A204.1 (cell line): ENCODE results near the gene STK10.

Experiments used
- FAIRE-seq: peaks from 2 replicates; lab custom pipeline; 2012; peaks lifted over from hg19 to GRCh38; lab: Jason Lieb, UNC

Gene STK10

GRCh38 chr5:172188893-172189692 is 1.1 kb upstream of the STK10 start:
- FAIRE-seq, result no peak

- FAIRE-seq, result no peak
Observed at GRCh38 chr5:172187118-172188032, 649 bp downstream of the STK10 start.

GRCh38 chr5:172186114-172186695 is 1.8 kb downstream of the STK10 start:
- FAIRE-seq, result no peak

DNA sequence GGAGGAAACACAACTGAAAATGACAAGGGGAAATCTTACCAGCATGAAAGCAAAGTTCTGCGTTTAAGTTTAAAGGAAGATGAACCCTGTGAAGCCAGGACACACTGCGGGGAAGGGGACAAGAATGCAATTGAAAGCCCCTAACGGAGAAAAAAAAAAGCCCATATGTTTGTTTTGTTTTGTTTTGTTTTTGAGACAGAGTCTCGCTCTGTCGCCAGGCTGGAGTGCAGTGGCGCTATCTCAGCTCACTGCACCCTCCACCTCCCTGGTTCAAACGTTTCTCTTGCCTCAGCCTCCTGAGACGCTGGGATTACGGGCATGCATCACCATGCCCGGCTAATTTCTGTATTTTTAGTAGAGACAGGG is 2.9 kb downstream of the STK10 start:
- FAIRE-seq, result no peak

DNA sequence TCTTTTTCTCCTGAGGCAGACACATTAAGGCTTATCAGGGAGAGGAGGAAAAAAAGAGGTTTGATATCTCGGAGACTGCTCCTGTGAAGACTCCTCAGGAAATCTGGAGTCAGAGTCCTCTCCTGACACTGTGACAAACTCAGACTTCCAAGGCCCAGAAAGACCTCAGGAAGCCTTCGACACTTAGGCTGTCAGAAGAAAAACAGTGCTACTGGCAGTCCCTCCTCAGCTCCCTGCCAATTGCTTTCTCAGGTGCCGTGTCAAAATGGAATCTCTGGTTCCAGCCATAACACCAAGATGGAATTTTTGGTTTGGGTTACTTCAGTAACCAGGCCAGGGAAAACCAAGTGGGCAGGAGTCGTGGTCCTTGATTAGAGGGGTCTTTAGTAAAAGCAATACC is 4.1 kb downstream of the STK10 start:
- FAIRE-seq, result no peak

- FAIRE-seq, result no peak
Observed at GRCh38 chr5:172182291-172182690, 5.7 kb downstream of the STK10 start.

DNA sequence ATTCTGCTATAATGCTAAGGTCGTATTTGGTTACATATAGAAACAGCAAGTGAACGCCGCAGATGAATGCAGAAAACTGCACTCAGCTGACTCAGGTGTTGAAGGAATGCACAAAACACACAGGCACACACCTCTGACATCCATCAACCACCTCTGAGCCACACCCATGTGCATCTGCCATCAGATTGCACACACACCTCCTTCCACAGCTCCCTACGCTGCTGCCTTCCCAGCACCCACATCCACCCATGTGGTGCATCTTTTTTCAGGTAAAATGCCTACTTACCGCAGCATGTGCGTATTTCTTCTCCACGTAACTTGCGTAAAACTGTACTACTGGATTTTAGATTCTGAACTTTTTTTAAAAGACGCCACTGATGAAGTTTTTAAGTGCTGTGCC is 7.1 kb downstream of the STK10 start:
- no peak for FAIRE-seq

DNA sequence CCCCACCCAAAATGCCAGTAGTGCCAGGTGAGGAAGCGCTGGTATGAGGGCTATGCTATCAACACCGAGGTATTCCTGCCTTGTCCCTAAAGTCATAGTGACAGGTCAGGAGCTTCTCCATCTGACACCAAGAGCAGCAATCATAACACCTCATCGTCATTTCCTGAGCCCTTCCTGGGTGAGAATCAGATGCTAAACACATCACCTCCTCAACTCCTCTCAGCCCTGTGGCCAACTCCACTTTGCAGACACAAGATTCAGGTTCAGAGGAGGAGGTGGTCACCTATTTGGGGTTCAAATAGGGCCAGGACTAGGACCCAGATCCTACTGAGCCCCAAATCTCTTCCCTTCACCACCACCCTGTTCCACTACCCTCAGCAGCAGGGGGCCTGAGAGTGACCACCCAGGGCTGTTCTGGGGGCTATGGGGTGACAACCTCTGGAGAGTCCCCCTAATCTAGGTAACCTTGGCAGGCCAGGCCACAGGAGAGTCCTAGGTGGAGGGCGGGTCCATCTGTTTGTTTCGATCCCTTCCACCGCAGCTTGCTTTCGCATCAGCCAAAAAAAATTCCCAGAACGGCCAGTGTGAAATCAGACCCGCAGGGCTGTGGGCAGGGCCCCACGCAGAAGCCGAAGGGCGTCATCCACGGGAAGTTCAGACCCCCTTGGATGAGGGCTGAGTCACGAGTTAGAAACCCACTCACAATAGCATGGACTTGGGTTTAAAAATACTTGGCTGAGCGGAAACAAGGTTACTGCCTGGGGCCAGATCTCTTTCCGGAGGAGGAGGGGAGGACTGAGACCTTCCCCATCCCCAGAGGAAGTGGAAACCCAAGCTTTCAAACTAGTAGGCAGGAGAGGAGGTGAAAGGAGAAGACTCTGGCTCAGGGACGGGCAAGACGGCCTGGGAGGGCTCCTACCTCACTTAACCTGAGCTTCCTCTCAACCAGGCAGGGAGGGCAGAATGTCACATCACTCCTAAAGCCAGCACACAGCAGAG is 8.7 kb downstream of the STK10 start:
- no peak for FAIRE-seq

GRCh38 chr5:172178301-172178987 is 9.6 kb downstream of the STK10 start:
- no peak for FAIRE-seq

- no peak for FAIRE-seq
Observed at GRCh38 chr5:172177176-172177575, 10.8 kb downstream of the STK10 start.

GRCh38 chr5:172175263-172175719 is 12.7 kb downstream of the STK10 start:
- FAIRE-seq, result no peak

- FAIRE-seq, result no peak
Observed at GRCh38 chr5:172173564-172174153, 14.4 kb downstream of the STK10 start.

GRCh38 chr5:172172912-172173563 is 15.0 kb downstream of the STK10 start:
- no peak for FAIRE-seq

GRCh38 chr5:172171118-172171517 is 16.9 kb downstream of the STK10 start:
- FAIRE-seq, result no peak

DNA sequence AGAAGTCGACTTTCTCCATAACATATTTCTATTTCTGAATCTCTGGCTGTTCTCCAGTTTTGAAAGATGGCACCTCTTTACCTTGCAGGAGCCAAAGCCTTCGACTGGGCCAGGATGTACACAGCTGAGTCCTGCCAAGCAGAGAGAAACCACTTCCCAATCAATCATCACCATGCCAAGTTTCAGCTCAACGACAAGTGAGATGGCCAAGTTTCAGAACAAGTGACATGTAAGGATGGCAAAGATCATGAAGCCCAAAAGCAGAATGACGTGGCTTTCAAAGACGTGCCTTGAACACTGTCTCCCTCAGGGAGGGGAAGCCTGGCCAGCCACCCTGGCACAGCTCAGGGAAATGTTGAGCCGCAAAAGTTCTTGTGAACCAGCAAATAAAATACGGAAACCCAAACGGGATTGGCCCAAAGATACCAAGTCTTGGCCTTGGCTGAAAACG is 17.7 kb downstream of the STK10 start:
- FAIRE-seq, result no peak

DNA sequence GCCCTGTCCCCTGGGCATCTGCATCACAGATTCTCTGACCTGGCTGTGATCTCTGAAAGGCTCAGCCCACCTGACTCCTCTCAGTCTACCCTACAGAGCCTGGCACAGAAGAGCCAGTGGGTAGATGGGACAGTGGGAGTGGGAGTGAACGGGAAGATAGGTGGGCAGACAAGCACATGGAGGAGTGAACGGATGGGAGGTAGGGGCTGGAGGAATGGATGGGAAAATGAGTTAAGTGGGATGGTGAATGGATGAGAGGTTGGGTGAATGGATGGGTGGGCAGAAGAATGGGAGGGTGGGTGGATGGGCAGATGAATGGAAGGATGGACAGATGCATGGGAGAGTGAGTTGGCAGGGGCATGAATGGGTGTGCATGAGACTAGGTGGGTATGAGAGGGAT is 18.8 kb downstream of the STK10 start:
- no peak for FAIRE-seq

GRCh38 chr5:172168311-172168710 is 19.7 kb downstream of the STK10 start:
- FAIRE-seq, result no peak

- no peak for FAIRE-seq
Observed at GRCh38 chr5:172167895-172168294, 20.1 kb downstream of the STK10 start.

GRCh38 chr5:172166030-172166826 is 21.8 kb downstream of the STK10 start:
- FAIRE-seq, result no peak
